ENCODE results near the gene TRAPPC4.

TRAPPC4 gene

DNA sequence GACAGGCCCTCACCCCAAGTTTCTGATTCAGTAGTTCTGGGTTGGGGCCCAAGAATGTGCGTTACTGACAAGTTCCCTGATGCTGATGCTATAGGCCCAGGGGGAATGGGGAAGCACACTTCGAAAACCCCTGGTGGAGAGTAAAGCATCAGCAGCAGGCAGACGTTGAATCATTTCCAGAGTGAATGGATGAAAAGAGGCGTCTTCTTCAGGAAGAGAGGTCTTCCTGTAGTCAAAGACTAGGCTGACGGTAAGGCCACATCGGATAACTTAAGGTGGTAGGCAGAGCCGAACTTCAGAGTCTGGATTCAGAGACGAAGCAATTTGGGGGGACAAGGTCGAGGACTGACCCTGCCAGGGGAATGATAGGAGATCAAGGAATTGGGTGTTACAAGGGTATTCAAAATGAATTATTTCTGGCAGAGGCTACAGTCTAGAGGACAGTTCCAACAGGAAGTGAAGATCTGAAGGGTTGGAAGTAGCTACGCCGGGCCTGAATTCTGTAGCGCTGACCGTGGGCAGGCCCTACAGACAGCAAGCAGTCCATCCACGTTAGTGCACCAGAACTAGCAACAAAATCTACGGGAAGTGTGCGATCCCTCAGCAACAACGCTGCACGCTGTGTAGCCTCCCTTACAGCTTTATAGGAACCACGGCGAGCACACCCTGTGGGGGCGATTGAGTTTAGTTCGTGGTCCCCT lies 21.5 kb upstream of the TRAPPC4 start:
- peak; percentile 63 for DNase-seq
- Histone ChIP-seq H3K4me2 (ENCODE audit: low read length) (peak overlapping the region; percentile 87), H3K18ac (ENCODE audit: low read length) (no peak overlapping the region), H3K23ac (ENCODE audit: low read length) (no peak overlapping the region), H3K27ac (ENCODE audit: low read depth, low read length) (no peak overlapping the region), H3K9ac (ENCODE audit: low read length) (peak overlapping the region; percentile 82), H3K56ac (ENCODE audit: low read length) (peak overlapping the region; percentile 96), H3K4me3 (ENCODE audit: low read length) (peak overlapping the region; percentile 69), H3K79me1 (ENCODE audit: low read length) (peaks cover 13% of the 10 kb centered on the region), H2BK5ac (ENCODE audit: low read length) (no peak overlapping the region), H4K8ac (ENCODE audit: low read depth, low read length) (no peak overlapping the region), H2BK120ac (ENCODE audit: low read depth, low read length) (no peak overlapping the region), H3K27me3 (ENCODE audit: insufficient read depth, low read length, poor library complexity) (no peaks in the 10 kb centered on the region), H3K4me1 (ENCODE audit: control insufficient read depth, low read depth, low read length) (peaks cover 2% of the 10 kb centered on the region), H3K4ac (ENCODE audit: low read depth, low read length) (peak overlapping the region; percentile 41), H4K5ac (ENCODE audit: low read length) (no peak overlapping the region), H3K79me2 (ENCODE audit: control insufficient read depth, insufficient read depth, low read length) (peaks cover 8% of the 10 kb centered on the region), H2AK5ac (ENCODE audit: low read length) (peak overlapping the region; percentile 5), H2BK15ac (replicated peaks; ENCODE audit: low read depth) (no peak overlapping the region), H3K36me3 (ENCODE audit: control insufficient read depth, insufficient read depth, low read length) (no peaks in the 10 kb centered on the region)
- no CpG with 5 or more reads among the region's 22 CpGs for WGBS (ENCODE audit: extremely low coverage, insufficient coverage, low lambda C conversion rate)

DNA sequence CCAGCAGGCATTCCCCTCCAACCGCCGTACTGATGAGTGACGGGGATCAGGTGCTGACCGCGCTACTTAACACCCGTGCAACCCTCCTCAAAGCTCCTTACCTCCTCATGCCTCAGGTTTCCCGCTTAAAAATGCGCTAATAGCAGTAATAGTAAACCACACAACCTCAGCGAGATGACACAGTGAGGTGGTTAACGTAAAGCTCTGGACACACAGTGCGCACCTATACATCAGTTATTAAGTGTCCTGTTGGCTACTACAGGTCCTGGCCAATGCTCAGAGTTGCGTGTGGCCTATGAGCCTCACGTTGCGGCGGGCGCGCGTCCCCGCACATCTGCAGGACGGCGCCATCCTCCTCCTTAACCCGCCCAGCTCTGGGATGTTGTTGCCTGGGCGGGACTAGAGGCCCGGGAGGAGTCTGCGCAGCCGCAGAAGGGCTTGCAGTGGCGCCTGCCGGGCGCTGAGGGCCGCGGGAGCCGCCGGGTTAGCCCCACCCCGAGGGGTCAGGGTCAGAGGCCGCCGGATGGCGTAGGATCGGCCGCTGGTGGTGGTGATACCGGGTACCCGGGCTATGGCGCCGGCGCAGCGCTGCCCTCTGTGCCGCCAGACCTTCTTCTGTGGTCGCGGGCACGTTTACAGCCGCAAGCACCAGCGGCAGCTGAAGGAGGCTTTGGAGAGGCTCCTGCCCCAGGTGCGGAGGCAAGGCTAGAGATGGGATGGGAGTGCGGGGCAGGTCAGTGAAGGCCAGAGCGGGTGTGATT lies 20.8 kb upstream of the TRAPPC4 start, which contains the start of gene CENATAC:
Gene CENATAC (plus strand): TSS at position 512 of the 761 bp plus-strand sequence. CDS start 60 bp downstream, at position 572.
- DNase-seq = peak; percentile 96
- no CpG with 5 or more reads among the region's 54 CpGs for WGBS (ENCODE audit: extremely low coverage, insufficient coverage, low lambda C conversion rate)

DNA sequence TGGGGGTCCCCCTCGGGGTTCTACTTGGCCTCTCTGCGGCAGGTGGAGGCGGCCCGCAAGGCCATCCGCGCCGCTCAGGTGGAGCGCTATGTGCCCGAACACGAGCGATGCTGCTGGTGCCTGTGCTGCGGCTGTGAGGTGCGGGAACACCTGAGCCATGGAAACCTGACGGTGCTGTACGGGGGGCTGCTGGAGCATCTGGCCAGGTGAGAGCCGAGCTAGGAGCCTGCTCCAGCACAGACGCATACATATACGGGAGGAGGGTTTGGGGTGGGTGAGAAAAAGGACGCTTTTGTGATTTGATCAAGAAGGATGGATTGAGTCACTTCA lies 20.2 kb upstream of the TRAPPC4 start:
- H2BK5ac ChIP-seq (ENCODE audit: low read length) = peak overlapping the region; percentile 63
- H3K4me2 ChIP-seq (ENCODE audit: low read length) = peak overlapping the region; percentile 99
- H3K27me3 ChIP-seq (ENCODE audit: insufficient read depth, low read length, poor library complexity) = no peaks in the 10 kb centered on the region
- H3K23ac ChIP-seq (ENCODE audit: low read length) = no peak overlapping the region
- no peak overlapping the region for H4K8ac ChIP-seq (ENCODE audit: low read depth, low read length)
- peak overlapping the region; percentile 98 for H3K56ac ChIP-seq (ENCODE audit: low read length)
- no peak overlapping the region for H4K5ac ChIP-seq (ENCODE audit: low read length)
- peaks cover 13% of the 10 kb centered on the region for H3K79me1 ChIP-seq (ENCODE audit: low read length)
- H3K9ac ChIP-seq (ENCODE audit: low read length) = peak overlapping the region; percentile 91
- peak overlapping the region; percentile 66 for H3K4ac ChIP-seq (ENCODE audit: low read depth, low read length)
- H3K18ac ChIP-seq (ENCODE audit: low read length) = peak overlapping the region; percentile 57
- H2BK120ac ChIP-seq (ENCODE audit: low read depth, low read length) = no peak overlapping the region
- WGBS (ENCODE audit: extremely low coverage, insufficient coverage, low lambda C conversion rate) = no CpG with 5 or more reads among the region's 19 CpGs
- H3K27ac ChIP-seq (ENCODE audit: low read depth, low read length) = peak overlapping the region; percentile 60
- peaks cover 2% of the 10 kb centered on the region for H3K4me1 ChIP-seq (ENCODE audit: control insufficient read depth, low read depth, low read length)
- no peak overlapping the region for H2BK15ac ChIP-seq (replicated peaks; ENCODE audit: low read depth)
- DNase-seq = peak; percentile 28
- H3K36me3 ChIP-seq (ENCODE audit: control insufficient read depth, insufficient read depth, low read length) = no peaks in the 10 kb centered on the region
- H3K79me2 ChIP-seq (ENCODE audit: control insufficient read depth, insufficient read depth, low read length) = peaks cover 8% of the 10 kb centered on the region
- peak overlapping the region; percentile 80 for H2AK5ac ChIP-seq (ENCODE audit: low read length)
- peak overlapping the region; percentile 92 for H3K4me3 ChIP-seq (ENCODE audit: low read length)

More for the DNA sequence above, 20.8 kb upstream of the TRAPPC4 start, which contains the start of gene CENATAC:
- Histone ChIP-seq H3K36me3 (ENCODE audit: control insufficient read depth, insufficient read depth, low read length) (no peaks in the 10 kb centered on the region), H4K5ac (ENCODE audit: low read length) (no peak within 1 kb of the TSS), H2AK5ac (ENCODE audit: low read length) (peak within 1 kb of the TSS; percentile 80), H3K27ac (ENCODE audit: low read depth, low read length) (peak within 1 kb of the TSS; percentile 60), H4K8ac (ENCODE audit: low read depth, low read length) (no peak within 1 kb of the TSS), H3K4me1 (ENCODE audit: control insufficient read depth, low read depth, low read length) (peaks cover 2% of the 10 kb centered on the region), H2BK15ac (replicated peaks; ENCODE audit: low read depth) (no peak within 1 kb of the TSS), H3K18ac (ENCODE audit: low read length) (peak within 1 kb of the TSS; percentile 57), H3K56ac (ENCODE audit: low read length) (peak within 1 kb of the TSS; percentile 98), H3K23ac (ENCODE audit: low read length) (no peak within 1 kb of the TSS), H3K27me3 (ENCODE audit: insufficient read depth, low read length, poor library complexity) (no peaks in the 10 kb centered on the region), H2BK5ac (ENCODE audit: low read length) (peak within 1 kb of the TSS; percentile 63), H3K4me2 (ENCODE audit: low read length) (peak within 1 kb of the TSS; percentile 99), H3K9ac (ENCODE audit: low read length) (peak within 1 kb of the TSS; percentile 91), H3K4me3 (ENCODE audit: low read length) (peak within 1 kb of the TSS; percentile 92), H3K79me2 (ENCODE audit: control insufficient read depth, insufficient read depth, low read length) (peaks cover 8% of the 10 kb centered on the region), H3K79me1 (ENCODE audit: low read length) (peaks cover 13% of the 10 kb centered on the region), H3K4ac (ENCODE audit: low read depth, low read length) (peak within 1 kb of the TSS; percentile 66), H2BK120ac (ENCODE audit: low read depth, low read length) (no peak within 1 kb of the TSS)

DNA sequence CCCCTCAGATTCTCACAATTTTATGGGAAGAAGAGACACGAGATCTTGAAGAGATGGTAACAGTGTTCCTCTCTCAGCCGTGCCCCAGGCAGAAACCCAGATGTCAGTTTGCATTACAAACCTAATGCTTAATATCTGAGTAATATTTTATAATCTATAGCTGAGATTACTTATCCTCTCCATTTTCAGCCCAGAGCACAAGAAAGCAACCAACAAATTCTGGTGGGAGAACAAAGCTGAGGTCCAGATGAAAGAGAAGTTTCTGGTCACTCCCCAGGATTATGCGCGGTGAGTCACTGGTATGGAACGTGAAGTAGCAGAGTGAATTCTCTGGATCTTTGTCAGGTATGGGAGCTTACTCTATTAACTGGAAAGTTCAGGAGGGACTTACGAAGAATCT lies 19.7 kb upstream of the TRAPPC4 start:
- Histone ChIP-seq H3K4ac (ENCODE audit: low read depth, low read length) (peak overlapping the region; percentile 66), H4K5ac (ENCODE audit: low read length) (no peak overlapping the region), H3K9ac (ENCODE audit: low read length) (peak overlapping the region; percentile 91), H3K56ac (ENCODE audit: low read length) (peak overlapping the region; percentile 98), H2AK5ac (ENCODE audit: low read length) (no peak overlapping the region), H3K23ac (ENCODE audit: low read length) (no peak overlapping the region), H4K8ac (ENCODE audit: low read depth, low read length) (no peak overlapping the region), H3K27ac (ENCODE audit: low read depth, low read length) (peak overlapping the region; percentile 60), H3K79me2 (ENCODE audit: control insufficient read depth, insufficient read depth, low read length) (peaks cover 8% of the 10 kb centered on the region), H3K4me2 (ENCODE audit: low read length) (peak overlapping the region; percentile 99), H3K79me1 (ENCODE audit: low read length) (peaks cover 13% of the 10 kb centered on the region), H2BK5ac (ENCODE audit: low read length) (no peak overlapping the region), H3K27me3 (ENCODE audit: insufficient read depth, low read length, poor library complexity) (no peaks in the 10 kb centered on the region), H3K4me3 (ENCODE audit: low read length) (peak overlapping the region; percentile 92), H2BK15ac (replicated peaks; ENCODE audit: low read depth) (no peak overlapping the region), H2BK120ac (ENCODE audit: low read depth, low read length) (no peak overlapping the region), H3K4me1 (ENCODE audit: control insufficient read depth, low read depth, low read length) (peaks cover 2% of the 10 kb centered on the region), H3K36me3 (ENCODE audit: control insufficient read depth, insufficient read depth, low read length) (no peaks in the 10 kb centered on the region), H3K18ac (ENCODE audit: low read length) (peak overlapping the region; percentile 57)
- WGBS (ENCODE audit: extremely low coverage, insufficient coverage, low lambda C conversion rate) = no CpG with 5 or more reads among the region's 6 CpGs
- peak; percentile 93 for DNase-seq

DNA sequence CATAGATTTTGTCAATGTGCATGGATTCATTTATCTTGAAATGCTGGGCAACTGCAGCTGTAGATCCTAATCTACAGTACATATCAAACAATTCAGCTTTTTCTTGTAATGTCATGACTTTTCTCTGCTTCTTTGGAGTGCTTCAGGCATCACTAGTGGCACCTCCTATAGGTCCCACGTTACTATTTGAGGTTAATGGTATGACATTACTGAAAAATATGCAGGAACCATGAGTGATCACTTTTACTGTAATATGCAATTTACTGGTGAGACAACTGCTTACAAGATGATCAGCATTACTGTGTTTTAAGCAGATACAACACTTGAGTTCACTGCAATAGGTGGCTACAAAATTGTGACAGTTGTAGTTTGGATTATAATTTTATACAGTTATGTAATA lies 17.7 kb upstream of the TRAPPC4 start:
- Histone ChIP-seq H3K56ac (ENCODE audit: low read length) (no peak overlapping the region), H3K36me3 (ENCODE audit: control insufficient read depth, insufficient read depth, low read length) (no peaks in the 10 kb centered on the region), H3K4me1 (ENCODE audit: control insufficient read depth, low read depth, low read length) (peaks cover 2% of the 10 kb centered on the region), H2AK5ac (ENCODE audit: low read length) (no peak overlapping the region), H4K8ac (ENCODE audit: low read depth, low read length) (no peak overlapping the region), H2BK5ac (ENCODE audit: low read length) (no peak overlapping the region), H3K4me3 (ENCODE audit: low read length) (no peak overlapping the region), H3K18ac (ENCODE audit: low read length) (no peak overlapping the region), H4K5ac (ENCODE audit: low read length) (no peak overlapping the region), H3K23ac (ENCODE audit: low read length) (no peak overlapping the region), H3K27ac (ENCODE audit: low read depth, low read length) (no peak overlapping the region), H2BK15ac (replicated peaks; ENCODE audit: low read depth) (no peak overlapping the region), H3K79me2 (ENCODE audit: control insufficient read depth, insufficient read depth, low read length) (peaks cover 8% of the 10 kb centered on the region), H3K4ac (ENCODE audit: low read depth, low read length) (no peak overlapping the region), H3K79me1 (ENCODE audit: low read length) (peaks cover 13% of the 10 kb centered on the region), H3K9ac (ENCODE audit: low read length) (no peak overlapping the region), H3K4me2 (ENCODE audit: low read length) (no peak overlapping the region), H2BK120ac (ENCODE audit: low read depth, low read length) (no peak overlapping the region), H3K27me3 (ENCODE audit: insufficient read depth, low read length, poor library complexity) (no peaks in the 10 kb centered on the region)
- DNase-seq = no peak
- no CpG with 5 or more reads among the region's 1 CpG for WGBS (ENCODE audit: extremely low coverage, insufficient coverage, low lambda C conversion rate)

All from mesendoderm (in vitro differentiated cells).